Thyroid gland (tissue), 4 donors: ENCODE results near the gene RAB30.

Source experiments
- CTCF ChIP-seq, 6 experiments: fragments of 200-600 bp in 3 of 6; fragments of 450-650 bp in 3 of 6; sonication (generic) in 3 of 6; IDR thresholded peaks; one replicate each; pipeline ENCODE4 v1.5.1; 2016 to 2019; ENCODE audit warnings: antibody characterized with exemption in 6 of 6, mild to moderate bottlenecking in 2 of 6, inconsistent platforms in 1 of 6, moderate library complexity in 1 of 6
- POLR2A ChIP-seq, 2 donors: fragments of 450-650 bp; IDR thresholded peaks; one replicate each; pipeline ENCODE4 v1.6.1; 2017; ENCODE audit warnings: antibody characterized with exemption in 2 of 2, mild to moderate bottlenecking in 2 of 2, moderate library complexity in 1 of 2

- TF ChIP-seq CTCF (IDR thresholded peaks at IDR 0.05) (no peak), POLR2A (IDR thresholded peaks at IDR 0.05) (no peak)
Observed at GRCh38 chr11:82987997-82988396, 83.7 kb downstream of the RAB30 start.
